Inflammatory macrophage treated with lipopolysaccharide for 4 hours (primary cell): ENCODE measurements around the gene UBAP1.
"Not testable (repeated sequence)": the region's sequence is repeated elsewhere in the genome, so short reads cannot be mapped to it uniquely, and the experiment has no call there.

ENCODE experiments used
- DNase-seq: peaks from one replicate; pipeline ENCODE4 v3.0.0-alpha.2; 2020

UBAP1 gene

DNA sequence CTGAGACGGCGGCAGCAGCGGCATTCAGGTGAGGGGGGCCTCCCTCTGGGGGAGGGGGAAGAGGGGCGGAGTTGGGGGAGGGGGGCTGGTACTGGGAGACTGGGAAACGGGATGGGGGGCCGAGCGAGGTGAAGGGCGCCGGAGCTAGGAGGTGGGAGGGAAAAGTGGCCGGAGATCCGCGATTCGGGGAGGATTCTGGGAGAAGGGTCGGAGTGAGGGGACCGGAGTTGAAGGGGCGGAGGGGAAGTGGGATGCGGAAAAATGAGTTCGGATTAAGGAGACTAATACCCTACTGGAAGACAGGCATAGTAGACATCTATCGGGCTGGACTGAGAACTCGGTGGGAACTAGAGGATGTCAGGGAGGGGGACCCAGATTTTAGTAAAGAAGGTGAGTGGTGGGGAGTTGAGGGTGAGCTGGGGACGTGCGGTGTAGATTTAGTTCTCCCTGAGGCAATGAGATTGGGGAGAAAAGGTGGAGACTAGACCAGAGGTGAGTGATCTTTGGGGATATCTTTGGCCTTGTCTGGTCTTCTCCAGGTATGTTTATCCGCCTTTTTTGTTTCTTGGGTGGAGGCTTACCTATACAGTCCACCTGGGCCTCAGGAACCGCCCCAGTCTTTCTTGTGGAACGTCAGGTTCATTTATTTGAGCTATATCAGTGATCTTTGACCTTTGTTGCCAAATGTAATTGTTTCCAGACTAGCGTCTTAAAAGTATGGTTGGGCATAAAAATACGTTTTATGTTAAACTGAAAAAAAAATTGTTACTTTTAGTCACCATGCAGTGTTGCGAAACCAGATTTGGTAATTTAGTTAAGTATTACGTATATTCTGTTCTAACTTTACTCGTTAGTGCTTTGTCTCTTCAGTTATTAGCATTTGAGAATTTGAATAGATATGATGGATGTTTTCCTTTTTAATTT, 632 bp downstream of the UBAP1 start:
- peak; percentile 88 for DNase-seq

DNA sequence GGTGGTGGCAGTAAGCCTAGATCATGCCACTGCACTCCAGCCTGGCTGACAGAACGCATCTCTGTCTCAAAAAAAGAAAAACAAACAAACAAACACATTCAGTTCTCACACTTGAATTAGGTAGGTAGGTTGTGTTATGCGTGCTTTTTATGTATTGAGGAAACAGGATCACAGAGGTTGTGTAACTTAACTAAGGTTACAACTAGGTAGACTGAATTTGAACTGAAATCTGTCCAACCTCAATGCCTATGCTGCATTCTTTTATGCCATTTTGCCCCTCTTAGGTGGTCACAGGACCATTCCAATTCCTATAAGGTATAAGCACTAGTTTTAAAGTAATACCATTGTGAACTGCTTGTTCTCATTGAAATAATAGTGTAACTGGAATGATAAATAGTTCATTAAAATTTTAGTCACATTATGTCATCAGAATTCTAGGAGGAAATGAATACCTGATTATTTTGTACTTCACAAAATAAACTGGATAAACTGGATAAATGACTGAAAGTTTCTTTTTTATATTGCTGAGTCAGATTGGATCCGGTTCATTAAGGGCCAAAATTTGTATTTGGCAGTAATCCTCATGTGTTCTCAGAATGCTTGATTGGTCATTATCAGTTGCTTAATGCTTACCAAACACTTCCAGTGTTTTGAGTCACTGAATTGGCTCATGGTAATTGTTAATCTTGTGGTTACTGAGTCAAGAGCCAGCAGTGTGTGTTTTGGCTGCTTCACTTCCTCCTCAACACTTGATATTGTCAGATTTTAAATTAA, 7.1 kb downstream of the UBAP1 start:
- peak; percentile 96 for DNase-seq

GRCh38 chr9:34187891-34188240, 9.0 kb downstream of the UBAP1 start:
- no peak for DNase-seq

DNA sequence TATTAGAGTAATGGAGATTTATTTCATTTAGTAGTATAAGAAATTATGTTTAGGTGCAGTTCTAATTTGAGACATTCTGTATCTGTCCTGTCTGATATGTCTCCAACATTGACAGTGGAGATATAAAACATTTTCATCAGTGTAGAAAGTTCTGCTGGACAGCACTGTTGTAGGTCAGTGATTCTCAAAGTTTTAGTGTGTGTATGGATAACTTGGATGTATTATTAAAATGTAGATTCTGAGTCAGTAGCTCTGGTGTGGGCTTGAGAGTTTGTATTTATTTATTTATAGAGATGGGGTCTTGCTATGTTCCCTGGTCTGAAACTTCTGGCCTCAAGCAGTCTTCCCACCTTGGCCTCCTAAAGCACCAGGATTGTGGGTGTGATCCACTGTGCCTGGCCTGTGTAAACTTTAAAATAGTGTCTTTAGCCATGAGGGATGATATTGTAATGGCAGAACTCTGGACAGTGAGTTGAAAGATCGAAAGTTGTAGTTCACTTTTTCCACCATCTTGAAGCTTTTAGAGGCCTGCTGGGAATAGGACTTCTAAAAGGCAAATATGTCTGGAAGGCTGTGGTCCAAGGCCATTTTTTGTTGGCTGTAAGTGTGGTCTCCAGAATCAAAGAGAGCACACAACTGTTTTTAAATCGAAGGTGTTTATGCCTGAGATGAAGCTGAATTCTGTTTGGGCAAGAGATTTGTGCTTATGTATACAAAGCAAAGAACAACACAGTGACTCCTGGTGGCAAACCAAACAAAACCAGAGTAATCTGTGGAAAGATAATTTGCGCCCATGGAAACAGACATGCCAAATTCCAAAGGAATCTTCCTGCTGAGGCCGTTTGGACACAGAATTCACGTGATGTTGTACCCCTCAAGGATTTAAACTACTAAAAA, 12.4 kb downstream of the UBAP1 start:
- no peak for DNase-seq

GRCh38 chr9:34195143-34195542, 16.3 kb downstream of the UBAP1 start:
- no peak for DNase-seq

DNA sequence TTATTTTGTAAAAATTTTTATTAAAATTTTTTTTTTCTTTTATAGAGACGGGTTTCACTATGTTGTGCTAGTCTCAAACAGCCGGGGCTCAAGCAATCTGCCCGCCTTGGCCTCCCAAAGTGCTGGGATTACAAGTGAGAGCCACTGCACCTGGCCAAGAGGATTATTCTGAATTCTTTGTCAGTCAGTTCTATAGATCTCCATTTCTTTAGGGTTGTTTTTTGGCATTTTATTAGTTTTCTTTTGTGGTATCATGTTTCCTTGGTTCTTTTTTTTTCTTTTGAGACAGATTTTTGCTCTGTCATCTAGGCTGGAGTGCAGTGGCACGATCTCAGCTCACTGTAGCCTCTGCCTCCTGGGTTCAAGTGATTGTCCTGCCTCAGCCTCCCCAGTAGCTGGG, 18.4 kb downstream of the UBAP1 start:
- not testable (repeated sequence) for DNase-seq

DNA sequence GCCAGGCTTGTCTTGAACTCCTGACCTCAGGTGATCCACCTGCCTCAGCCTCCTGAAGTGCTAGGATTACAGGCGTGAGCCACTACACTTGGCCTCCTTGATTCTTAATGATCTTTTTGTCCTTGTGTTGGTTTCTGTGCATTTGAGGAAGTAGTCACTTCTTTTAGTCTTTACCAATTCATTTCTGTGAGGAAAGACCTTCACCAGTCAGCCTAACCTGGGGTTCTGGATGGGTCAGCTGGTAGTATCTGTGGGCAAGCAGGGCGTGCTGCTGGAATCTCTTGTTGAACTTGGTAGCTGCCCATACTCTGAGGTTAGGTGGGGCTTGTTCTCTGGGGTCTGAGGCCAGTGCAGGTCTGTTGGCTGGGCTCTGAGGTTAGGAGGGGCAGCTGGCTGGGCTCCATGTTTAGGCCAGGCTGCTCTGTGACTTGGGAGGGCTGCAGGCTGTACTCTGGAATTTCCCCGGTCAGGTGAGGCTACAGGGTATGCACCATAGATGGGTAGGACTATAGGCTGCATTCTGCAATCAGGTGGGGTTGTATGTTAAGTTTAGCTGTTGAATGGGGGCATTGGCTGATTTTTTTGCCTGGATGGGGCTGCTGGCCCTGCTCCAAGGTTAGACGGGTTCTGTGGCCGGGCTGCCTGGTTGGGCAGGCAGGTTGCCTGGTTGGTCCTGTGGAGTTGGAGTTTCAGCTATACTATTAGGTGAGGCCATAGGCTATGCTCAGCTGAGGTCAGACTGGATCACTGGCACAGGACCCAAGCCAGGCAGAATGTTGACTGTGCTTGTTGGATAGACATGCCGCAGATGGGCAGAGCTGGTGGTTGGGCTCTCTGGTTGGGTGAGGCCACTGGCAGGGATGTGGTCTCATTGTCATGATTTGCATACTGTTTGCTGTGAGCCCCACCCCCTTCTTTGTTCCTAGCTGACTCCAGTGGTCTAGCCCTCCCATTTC, 19.2 kb downstream of the UBAP1 start:
- DNase-seq: peak; percentile 26

GRCh38 chr9:34200092-34200491, 21.2 kb downstream of the UBAP1 start:
- no peak for DNase-seq

DNA sequence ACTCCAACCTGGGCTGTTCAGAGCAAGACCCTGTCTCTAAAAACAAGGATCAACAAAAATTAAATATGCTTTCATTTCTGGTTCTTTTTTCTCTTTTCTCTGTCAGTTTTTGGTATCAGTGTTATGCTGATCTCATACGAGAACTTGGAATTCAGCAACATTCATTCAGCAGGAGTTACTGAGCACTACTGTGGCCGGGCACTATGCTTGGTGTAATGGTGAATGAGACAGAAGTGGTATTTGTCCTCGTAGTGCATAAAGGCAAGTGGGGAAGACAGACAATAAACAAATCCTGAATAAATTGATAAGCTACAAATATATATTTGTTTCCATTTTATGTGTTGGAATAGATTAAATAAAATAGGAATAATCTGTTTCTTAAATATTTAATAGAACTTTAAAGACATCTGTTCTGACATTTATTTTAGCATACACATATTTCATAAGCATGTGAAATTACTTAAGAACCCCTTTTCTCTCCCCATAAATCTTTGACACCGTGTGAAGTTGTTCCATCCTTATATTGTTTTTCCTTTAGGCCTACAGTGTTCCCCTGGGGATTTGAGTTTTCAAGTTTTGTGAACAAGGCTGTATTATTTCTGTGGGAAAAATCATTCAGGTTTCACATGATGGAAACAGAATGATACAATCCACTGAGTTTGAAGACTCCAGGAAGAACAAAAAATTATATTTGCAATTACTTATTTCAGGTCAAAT, 24.6 kb downstream of the UBAP1 start:
- no peak for DNase-seq

DNA sequence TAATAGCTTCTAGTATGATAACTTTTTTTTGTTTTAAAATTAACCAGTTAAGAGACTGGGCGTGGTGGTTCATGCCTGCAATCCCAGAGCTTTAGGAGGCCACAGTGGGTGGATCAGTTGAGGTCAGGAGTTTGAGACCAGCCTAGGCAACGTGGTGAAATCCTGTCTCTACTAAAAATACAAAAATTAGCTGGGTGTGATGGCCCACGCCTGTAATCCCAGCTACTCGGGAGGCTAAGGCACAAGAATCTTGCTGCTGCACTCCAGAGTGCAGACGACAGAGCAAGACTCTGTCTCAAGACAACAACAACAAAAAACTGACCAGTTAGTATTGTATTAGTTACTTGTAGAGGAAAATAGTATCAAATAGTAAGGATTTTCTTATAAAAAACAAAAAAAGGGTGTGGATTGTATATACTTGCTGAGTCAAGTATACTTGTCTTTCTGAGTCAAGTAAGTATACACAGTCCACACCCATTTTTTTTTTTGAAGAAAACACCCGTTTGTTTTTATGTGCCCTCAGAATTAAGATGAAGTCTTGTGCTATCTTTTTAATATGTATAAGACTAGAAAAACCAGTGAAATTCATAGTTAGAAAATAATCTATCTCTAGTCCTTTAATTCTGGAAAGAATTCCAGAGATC, 25.3 kb downstream of the UBAP1 start:
- no peak for DNase-seq

GRCh38 chr9:34205102-34205501, 26.3 kb downstream of the UBAP1 start:
- no peak for DNase-seq

DNA sequence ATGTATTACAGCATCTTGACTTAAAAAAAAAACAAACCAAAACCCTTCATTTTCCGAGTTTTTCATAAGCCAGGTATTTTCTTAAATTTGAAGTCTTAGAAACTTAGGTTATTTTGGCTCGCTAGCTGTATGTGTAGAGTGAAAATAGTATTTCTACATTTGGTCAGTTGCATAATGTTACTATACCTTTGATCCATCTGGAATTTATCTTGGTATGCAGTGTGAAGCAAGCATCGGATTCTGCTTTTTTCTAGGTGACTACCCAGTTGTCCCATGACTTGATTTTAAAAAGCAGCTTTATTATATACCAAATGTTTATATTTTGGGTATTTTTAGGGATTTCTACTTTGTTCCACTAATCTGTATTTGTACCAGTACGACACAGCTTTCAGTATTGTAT, 27.7 kb downstream of the UBAP1 start:
- DNase-seq: no peak

GRCh38 chr9:34211395-34211794, 32.6 kb downstream of the UBAP1 start:
- DNase-seq: no peak

DNA sequence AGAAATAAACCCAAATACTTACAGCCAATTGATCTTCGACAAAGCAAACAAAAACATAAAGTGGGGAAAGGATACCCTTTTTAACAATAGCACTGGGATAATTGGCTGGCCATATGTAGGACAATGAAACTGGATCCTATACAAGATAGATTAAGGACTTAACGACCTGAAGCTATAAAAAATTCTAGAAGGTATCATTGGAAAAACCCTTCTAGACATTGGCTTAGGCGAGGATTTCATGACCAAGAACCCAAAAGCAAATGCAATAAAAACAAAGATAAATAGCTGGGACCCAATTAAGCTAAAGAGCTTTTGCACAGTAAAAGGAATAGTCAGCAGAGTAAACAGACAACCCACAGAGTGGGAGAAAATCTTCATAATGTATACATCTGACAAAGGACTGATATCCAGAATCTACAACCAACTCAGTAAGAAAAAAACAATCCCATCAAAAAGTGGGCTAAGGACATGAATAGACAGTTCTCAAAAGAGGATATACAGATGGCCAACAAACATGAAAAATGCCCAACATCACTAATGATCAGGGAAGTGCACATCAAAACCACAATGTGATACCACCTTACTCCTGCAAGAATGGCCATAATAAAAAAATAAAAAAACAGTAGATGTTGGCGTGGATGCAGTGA, 35.6 kb downstream of the UBAP1 start:
- DNase-seq: not testable (repeated sequence)

DNA sequence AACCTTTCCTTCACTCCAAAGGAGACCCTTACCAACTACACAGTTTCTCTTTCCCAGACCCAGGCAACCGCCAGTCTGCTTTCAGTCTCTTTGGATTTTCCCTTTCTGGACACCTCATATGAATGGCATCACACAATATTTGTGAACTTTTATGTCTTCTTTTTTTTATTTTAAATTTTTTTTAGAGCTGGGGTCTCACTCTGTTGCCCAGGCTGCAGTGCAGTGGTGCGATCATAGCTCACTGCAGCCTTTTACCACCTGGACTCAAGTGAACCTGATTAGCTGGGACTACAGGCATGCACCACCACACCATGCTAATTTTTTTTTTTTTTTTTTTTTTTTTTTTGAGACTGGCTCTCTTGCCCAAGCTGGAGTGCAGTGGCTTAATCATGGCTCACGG, 37.5 kb downstream of the UBAP1 start:
- no peak for DNase-seq

- not testable (repeated sequence) for DNase-seq
Observed at GRCh38 chr9:34217015-34217414, 38.2 kb downstream of the UBAP1 start.

DNA sequence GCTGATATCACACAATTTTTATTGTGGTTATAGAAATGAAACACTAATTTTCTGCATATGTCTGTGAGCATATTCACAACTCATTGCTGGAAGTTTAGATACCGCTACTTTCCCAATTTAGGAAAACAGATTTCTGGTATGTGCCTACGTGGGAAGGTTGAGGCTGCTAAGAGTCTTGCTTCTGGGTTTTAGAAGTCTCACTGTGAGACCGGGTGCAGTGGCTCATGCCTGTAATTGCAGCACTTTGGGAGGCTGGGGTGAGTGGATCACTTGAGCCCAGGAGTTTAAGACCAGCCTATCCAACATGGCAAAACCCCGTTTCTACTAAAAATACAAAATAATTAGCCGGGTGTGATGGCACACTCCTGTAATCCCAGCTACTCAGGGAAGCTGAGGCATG, 39.6 kb downstream of the UBAP1 start:
- no peak for DNase-seq

- DNase-seq: no peak
Observed at GRCh38 chr9:34219421-34219820, 40.6 kb downstream of the UBAP1 start.

GRCh38 chr9:34220218-34220617, 41.4 kb downstream of the UBAP1 start:
- no peak for DNase-seq

- no peak for DNase-seq
Observed at GRCh38 chr9:34224349-34224748, 45.5 kb downstream of the UBAP1 start.
